Dermis blood vessel endothelial cell (primary cell): ENCODE measurements around the gene ELAPOR2. TPM values are rescaled to one million over a fixed set of nuclear protein-coding genes. Genes with fewer than 3 reads are reported as not detected.
"Not testable (repeated sequence)": the region's sequence is repeated elsewhere in the genome, so short reads cannot be mapped to it uniquely, and the experiment has no call there.

Source experiments
- DNase-seq: peaks from one replicate; pipeline ENCODE4 v3.0.0; 2010
- total RNA-seq: library from RNA; depleted of rRNA; stranded (reverse); fragments of >200 nt; gene quantifications from 2 replicates; pipeline ENCODE4 v1.2.3, GENCODE V29; 2014

ELAPOR2 gene
- total RNA-seq = 108 and 168 TPM in 2 replicates

- DNase-seq = peak; percentile 81
These were observed at the start of gene ELAPOR2 for GRCh38 chr7:87059525-87060287. Gene ELAPOR2, minus strand, starts transcription at chr7:87059654. Its CDS starts 141 bp downstream, at chr7:87059513.

- DNase-seq = no peak
These were observed 48.7 kb upstream of the ELAPOR2 start for GRCh38 chr7:87107949-87108776.

- no peak for DNase-seq
These were observed 47.6 kb upstream of the ELAPOR2 start for GRCh38 chr7:87106974-87107612.

GRCh38 chr7:87105401-87105800 lies 45.9 kb upstream of the ELAPOR2 start:
- DNase-seq = no peak

GRCh38 chr7:87100326-87100725 lies 40.9 kb upstream of the ELAPOR2 start:
- DNase-seq = no peak

GRCh38 chr7:87097375-87097774 lies 37.9 kb upstream of the ELAPOR2 start:
- not testable (repeated sequence) for DNase-seq

- DNase-seq = no peak
These were observed 34.9 kb upstream of the ELAPOR2 start for GRCh38 chr7:87094322-87094721.

GRCh38 chr7:87092568-87093091 lies 33.2 kb upstream of the ELAPOR2 start:
- DNase-seq = no peak

- DNase-seq = no peak
These were observed 32.1 kb upstream of the ELAPOR2 start for GRCh38 chr7:87091487-87092066.

- DNase-seq = peak; percentile 0
These were observed 24.5 kb upstream of the ELAPOR2 start for GRCh38 chr7:87083865-87084519.

GRCh38 chr7:87082675-87083074 lies 23.2 kb upstream of the ELAPOR2 start:
- DNase-seq = no peak

GRCh38 chr7:87075671-87076404 lies 16.4 kb upstream of the ELAPOR2 start:
- DNase-seq = no peak

GRCh38 chr7:87067788-87068187 lies 8.3 kb upstream of the ELAPOR2 start:
- no peak for DNase-seq

GRCh38 chr7:87060288-87060537 lies 759 bp upstream of the ELAPOR2 start:
- DNase-seq = no peak

- DNase-seq = peak; percentile 46
These were observed 520 bp downstream of the ELAPOR2 start for GRCh38 chr7:87058744-87059524.

- DNase-seq = no peak
These were observed 2.2 kb downstream of the ELAPOR2 start for GRCh38 chr7:87057210-87057609.

GRCh38 chr7:87056346-87056745 lies 3.1 kb downstream of the ELAPOR2 start:
- peak; percentile 72 for DNase-seq

- DNase-seq = no peak
These were observed 10.6 kb downstream of the ELAPOR2 start for GRCh38 chr7:87048839-87049238.

- DNase-seq = no peak
These were observed 13.0 kb downstream of the ELAPOR2 start for GRCh38 chr7:87046456-87046855.

GRCh38 chr7:87044713-87045112 lies 14.7 kb downstream of the ELAPOR2 start:
- DNase-seq = not testable (repeated sequence)

- DNase-seq = not testable (repeated sequence)
These were observed 17.9 kb downstream of the ELAPOR2 start for GRCh38 chr7:87041586-87041985.
